CD4-positive, alpha-beta T cell treated with Interleukin-10 for 1 hour (primary cell): ENCODE data around the gene CLEC7A.

Experiments
- DNase-seq: peaks from one replicate; pipeline ENCODE4 v3.0.0-alpha.2; 2020

Gene CLEC7A

DNA sequence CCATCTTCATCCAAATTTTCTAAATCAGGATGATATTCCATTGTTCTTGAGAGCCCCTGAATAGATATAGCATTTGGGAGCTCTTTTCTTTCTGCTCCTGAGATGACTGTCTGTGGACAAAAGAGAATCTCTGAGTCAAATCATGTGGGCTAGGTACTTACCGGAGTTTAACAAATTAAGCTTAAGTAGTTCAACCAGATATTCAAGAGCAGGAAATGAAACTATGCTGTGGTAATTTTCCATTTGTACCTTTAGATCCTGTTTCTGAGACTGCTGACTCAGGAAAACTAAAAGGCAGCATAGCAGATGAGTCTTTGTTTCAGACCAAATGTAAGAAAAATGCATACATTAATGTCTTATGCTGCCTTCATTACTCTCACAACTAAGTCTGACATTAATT lies at the start of gene CLEC7A:
Gene CLEC7A (minus strand): TSS at position 158 of the 400 bp plus-strand sequence. CDS start 117 bp downstream, at position 41.
- DNase-seq: peak; percentile 23

DNA sequence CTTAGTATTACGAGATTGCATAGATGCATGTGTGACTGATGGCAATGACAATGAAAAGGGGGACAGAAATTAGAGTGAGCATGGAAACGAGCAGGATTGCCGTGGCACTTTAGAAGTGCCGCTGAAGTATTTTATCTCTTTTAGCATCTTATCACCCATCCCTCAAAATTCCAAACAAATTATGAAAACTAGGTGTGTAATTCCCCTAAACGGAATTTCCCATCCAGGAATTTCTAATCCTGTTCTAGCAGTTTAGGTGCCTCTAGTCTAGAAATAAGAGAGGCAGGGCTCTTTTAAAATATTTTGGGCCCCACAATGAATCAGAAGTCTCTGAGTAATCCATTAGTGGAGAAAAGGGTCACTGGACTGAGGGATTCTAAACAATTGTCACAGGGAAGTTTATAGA lies 49.8 kb upstream of the CLEC7A start:
- DNase-seq: no peak

- no peak for DNase-seq
Observed at GRCh38 chr12:10178821-10179220, 48.8 kb upstream of the CLEC7A start, which contains the start of gene TMEM52B. Gene TMEM52B, plus strand, starts transcription at chr12:10179032. Its CDS starts 543 bp downstream, at chr12:10179575.

DNA sequence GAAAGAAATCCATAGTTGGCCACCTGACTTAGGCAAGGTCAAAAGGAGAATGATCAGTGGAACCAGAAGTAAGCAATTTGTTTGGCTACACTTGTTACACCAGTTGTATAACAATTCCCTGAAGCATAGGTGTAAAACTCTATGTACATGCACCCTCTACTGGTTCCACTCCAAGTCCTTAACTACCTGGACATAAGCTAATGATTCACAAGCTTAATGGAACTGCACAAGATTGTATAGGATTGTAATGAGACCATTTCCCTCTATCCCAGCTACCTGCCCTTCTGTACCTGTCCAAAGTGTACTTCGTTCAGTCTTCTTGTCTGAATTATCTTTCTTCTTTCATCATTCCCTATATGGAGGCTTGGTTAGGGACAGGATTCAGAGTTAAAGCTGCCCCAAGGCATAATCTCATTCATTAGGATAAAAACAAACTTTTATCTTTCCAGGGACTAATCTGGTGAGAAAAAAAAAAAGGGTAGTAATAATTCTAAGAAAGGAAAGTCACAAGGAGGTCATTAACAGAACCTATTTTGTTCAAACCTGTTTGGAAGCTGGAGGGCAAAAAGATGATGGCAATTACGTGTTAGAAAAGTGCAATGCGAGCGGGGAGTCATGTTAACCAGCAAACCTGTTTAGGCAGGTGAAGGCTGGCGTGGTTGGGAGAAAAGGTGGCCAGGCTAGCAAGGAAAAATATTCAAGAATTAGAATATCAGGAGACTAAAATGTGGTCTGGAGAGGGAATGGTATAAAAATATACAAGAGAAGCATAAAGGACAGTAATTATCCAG lies 46.0 kb upstream of the CLEC7A start:
- DNase-seq: no peak

GRCh38 chr12:10174986-10175614 lies 45.1 kb upstream of the CLEC7A start:
- DNase-seq: no peak

GRCh38 chr12:10171973-10172728 lies 42.2 kb upstream of the CLEC7A start, which contains the start of gene OLR1:
Gene OLR1, minus strand, starts transcription at chr12:10172132. Its CDS starts 55 bp downstream, at chr12:10172077.
- no peak for DNase-seq

GRCh38 chr12:10170216-10170615 lies 40.2 kb upstream of the CLEC7A start:
- no peak for DNase-seq

DNA sequence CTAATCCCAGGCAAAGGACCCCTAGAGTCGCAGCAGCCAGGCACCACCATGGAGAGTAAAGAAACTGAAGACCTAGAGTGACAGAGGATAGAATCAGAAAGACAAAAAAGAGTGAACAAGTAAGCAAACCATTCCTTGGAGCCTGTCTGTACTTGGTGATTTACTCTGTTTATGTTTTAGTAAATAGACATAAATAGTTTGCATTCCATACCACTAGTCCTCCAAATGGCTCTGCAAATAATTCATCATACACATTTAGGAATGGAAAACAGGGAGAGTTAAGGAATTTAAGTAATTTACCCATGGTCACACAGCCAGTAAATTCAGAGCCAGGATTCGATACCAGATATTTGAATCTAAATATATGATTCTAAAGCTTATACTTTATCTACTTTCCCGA lies 39.1 kb upstream of the CLEC7A start:
- no peak for DNase-seq

- DNase-seq: no peak
Observed at GRCh38 chr12:10167599-10167998, 37.6 kb upstream of the CLEC7A start.

DNA sequence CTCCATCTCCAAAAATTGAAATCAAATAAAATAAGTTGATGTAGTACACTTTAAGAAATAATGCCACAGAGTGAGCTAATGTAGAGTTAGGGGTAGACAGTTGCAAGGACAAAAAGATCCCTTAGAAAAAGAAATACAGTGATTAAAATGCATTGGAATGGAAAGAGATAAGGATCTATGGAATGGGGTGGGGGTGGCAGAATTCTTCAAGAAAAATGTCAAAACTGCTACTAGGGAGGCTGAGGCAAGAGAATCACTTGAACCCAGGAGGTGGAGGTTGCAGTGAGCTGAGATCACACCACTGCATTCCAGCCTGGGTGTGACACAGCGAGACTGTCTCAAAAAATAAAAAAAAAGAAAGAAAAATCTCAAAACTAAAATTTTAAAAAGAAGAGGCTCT lies 35.4 kb upstream of the CLEC7A start:
- DNase-seq: no peak

DNA sequence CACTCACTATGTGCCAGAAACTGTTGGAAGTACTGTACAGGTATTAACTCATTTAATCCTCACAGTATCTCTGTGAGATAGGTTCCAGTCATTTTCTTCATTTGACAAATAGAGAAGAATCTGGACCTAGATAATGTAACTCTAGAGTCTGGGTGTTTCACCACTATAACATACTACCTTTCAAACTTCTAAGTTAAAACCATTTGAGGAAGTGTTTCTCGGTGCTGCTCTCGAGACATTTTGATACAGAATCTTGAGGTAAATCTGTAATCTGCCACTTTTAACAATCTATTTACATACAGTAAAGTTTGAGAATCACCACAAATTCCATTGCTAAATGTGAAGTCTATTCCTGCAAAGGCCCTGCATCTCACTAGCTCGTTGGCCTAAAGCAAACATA lies 33.1 kb upstream of the CLEC7A start:
- DNase-seq: no peak

DNA sequence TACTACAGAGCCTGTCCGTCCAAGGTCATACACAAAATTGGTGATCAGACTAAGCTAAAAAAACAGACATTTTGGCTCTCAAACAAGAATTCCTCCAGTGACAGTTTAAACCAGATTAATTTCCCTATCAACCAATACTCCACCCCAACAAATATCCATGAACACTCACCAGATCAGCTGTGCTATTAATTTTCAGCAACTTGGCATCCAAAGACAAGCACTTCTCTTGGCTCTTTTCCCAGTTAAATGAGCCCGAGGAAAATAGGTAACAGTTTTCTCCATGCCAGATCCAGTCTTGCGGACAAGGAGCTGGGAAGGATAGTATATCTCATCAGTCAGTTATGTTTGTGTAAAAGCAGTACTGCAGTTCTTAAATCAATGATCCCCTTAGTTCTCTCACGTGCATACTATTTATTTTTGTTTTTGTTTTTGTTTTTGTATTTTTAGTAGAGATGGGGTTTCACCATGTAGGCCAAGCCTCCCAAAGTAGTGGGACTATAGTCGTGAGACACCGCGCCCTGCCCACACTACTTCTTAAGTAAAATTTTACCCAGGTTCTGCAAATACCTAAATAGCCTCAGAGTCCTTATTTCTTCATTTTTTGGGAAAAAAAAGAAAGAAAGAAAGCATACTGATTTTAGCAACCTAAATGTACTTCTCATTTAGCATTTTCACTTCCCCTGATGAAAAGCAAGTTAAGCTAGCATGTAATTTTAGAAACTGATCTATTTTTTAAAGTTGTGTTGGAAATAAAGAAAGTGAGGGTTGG lies 30.8 kb upstream of the CLEC7A start:
- DNase-seq: no peak

DNA sequence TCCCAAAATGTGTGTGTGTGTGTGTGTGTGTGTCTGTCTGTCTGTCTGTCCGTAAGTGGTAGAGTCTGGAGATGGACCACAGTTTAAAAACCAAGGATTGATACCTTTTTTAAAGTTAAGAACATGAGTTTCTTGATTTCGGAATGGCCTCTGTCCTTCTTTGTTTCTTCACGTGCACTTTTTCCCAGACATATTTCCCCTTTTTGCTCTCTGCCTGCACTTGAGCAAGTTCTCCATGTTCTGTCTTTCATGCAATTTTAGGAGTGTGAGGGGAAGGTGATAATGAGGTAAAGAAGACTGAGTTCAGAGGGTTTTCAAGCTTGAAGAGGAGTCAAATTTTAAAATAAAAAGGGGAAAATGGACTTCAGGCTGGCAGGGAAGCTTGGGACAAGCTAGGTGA lies 29.3 kb upstream of the CLEC7A start:
- no peak for DNase-seq

- no peak for DNase-seq
Observed at GRCh38 chr12:10158406-10158805, 28.4 kb upstream of the CLEC7A start.

- no peak for DNase-seq
Observed at GRCh38 chr12:10155966-10156365, 26.0 kb upstream of the CLEC7A start.

DNA sequence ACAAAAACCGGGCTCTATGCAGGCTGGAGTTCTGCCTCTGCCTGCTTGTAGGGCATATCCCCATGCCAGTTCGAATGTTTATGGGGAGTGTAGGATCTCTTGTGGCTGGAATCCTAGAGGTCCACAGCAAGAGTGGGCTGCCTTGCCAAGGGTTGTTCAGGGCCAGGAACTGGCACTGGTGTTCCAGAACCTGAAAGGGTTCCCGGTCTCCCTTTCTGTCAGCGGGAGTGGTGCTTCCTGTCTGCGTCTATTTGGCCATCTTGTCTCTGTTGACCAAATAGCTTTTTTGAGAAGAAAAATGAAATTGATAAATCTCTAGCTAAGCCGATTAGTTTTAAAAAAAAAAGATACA lies 24.1 kb upstream of the CLEC7A start:
- DNase-seq: peak; percentile 8

DNA sequence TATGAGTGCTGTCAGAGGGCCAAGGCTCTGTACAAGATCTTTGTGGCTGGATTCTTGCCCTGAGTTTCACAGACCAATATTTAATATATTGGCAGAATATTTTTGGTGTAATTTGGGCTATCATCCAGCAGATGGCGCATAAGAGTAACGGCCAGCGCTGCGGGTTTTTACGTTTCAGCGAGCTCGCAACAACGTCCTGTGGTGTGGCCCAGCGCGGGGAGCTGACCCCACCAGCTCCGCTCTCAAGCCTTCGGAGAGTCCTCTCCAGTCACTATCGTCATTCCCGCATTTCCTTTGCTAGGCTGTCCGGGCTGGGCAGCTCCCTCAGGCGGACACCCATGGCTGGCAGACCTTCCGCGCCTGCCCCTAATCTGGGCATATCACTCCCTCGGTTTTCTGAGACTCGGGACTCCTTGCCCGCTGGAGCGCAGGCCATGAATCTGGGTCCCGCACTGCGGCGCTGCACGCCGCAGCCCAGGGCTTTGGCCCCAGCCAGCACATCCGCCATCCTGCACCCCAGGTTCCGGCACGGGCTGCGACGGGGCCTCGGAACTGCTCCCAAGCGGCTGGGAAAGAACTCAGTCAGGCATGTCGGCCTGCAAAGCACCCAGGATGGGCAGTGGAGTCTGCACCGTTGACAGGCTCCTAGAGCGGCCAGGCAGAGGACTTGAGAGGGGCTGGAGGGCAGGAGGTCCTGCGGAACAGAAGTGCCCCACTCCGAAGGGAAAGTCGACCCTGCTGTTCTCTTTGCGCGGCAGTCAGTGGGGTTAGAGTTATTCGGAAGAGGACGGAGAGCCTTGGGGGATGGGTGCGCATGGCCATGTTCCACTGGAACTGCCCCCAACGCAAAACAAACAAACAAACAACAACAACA lies 23.5 kb upstream of the CLEC7A start:
- peak; percentile 76 for DNase-seq

- no peak for DNase-seq
Observed at GRCh38 chr12:10151621-10152020, 21.6 kb upstream of the CLEC7A start.

GRCh38 chr12:10147714-10148403 lies 17.9 kb upstream of the CLEC7A start:
- DNase-seq: no peak

DNA sequence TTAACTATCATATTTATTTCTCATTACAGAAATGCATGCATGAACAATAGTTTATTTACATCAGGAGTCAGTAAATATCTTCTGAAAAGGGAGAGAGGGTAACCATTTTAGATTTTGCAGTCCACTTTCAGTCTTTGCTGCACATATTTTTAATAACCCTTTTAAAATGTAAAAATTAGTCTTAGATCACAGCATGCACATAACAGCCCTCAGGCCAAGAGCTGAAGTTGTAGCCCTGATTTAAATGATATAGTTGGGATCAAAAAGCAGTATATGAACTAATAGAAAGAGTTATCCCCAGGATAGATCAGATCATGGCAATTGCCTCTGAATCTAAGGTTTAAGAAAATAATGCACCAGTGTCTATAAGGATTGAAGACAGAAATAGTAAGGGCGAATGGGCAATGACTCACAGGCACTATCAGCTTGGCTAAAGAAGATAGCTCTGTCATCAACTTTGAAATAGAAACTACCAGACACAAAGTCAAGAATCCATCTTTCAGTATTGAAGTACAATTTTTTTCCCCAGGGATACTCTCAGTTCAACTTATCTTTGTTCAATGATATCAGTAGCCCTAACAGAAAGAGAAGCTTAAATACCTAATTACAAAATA lies 13.1 kb upstream of the CLEC7A start:
- DNase-seq: no peak

- DNase-seq: peak; percentile 60
Observed at GRCh38 chr12:10140001-10140400, 10.0 kb upstream of the CLEC7A start.
